Activated CD4-positive, alpha-beta memory T cell treated with anti-CD3 and anti-CD28 coated beads for 36 hours (primary cell): Measurements from ENCODE around the gene BSG. TPM values are rescaled to one million over a fixed set of nuclear protein-coding genes. Genes with fewer than 3 reads are reported as not detected.
"Not testable (repeated sequence)": the region's sequence is repeated elsewhere in the genome, so short reads cannot be mapped to it uniquely, and the experiment has no call there.

Source experiments
- CTCF ChIA-PET: fragments of 350-600 bp; sonication (Branson Sonifier 250); formaldehyde crosslinking; loops from one replicate; lab custom pipeline; 2021; ENCODE audit warnings: antibody characterized with exemption, inconsistent platforms; lab: Charles Lee
- POLR2A ChIA-PET: fragments of 350-600 bp; sonication (Branson Sonifier 250); formaldehyde crosslinking; loops from one replicate; lab custom pipeline; 2021; ENCODE audit warnings: antibody characterized with exemption; lab: Charles Lee
- DNase-seq: peaks from one replicate; pipeline ENCODE4 v3.0.0-alpha.2; 2020
- H3K27ac Mint-ChIP-seq: one replicate; pipeline ENCODE4 v1.8.0; 2021; ENCODE audit warnings: mixed read lengths
- H3K27me3 Mint-ChIP-seq: one replicate; pipeline ENCODE4 v1.8.0; 2021; ENCODE audit warnings: mixed read lengths
- H3K36me3 Mint-ChIP-seq: one replicate; pipeline ENCODE4 v1.8.0; 2021; ENCODE audit warnings: mixed read lengths
- H3K4me1 Mint-ChIP-seq: one replicate; pipeline ENCODE4 v1.8.0; 2021; ENCODE audit warnings: low read depth, mixed read lengths
- H3K4me3 Mint-ChIP-seq: one replicate; pipeline ENCODE4 v1.8.0; 2021; ENCODE audit warnings: mild to moderate bottlenecking, mixed read lengths
- H3K9me3 Mint-ChIP-seq: one replicate; pipeline ENCODE4 v1.8.0; 2021; ENCODE audit warnings: mixed read lengths
- intact Hi-C: fragments of 100-400 bp; cut with micrococcal nuclease; formaldehyde crosslinking; loops from one replicate; pipeline ENCODE4 v1.15.1; 2023
- total RNA-seq, 2 experiments: library from RNA; stranded (reverse); gene quantifications; one replicate each; pipeline ENCODE4 v1.2.3, GENCODE V29; 2021

Gene BSG
- total RNA-seq, 2 experiments from 2014 or later: 185 to 205 TPM

DNA sequence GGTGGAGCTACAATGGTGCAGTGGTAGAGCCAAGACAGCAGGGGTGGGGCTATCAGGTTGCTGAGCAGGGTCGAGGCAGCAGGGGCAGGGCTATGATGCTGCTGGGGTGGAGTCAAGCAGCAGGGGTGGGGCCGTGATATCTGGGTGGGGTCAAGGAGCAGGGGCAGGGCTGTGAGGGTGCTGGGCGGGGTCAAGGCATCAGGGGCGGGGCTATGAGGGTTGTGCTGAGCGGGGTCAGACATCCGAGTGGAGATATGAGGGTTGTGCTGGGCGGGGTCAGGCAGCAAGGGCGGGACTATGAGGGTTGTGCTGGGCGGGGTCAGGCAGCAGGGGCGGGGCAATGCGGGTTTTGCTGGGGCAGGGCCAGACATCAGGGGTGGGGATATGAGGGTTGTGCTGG lies 32.0 kb downstream of the BSG start:
- Mint-ChIP-seq H3K27me3 (no peaks in the 10 kb centered on the region), H3K4me3 (no peak overlapping the region), H3K4me1 (no peaks in the 10 kb centered on the region), H3K27ac (no peak overlapping the region), H3K9me3 (no peaks in the 10 kb centered on the region), H3K36me3 (no peaks in the 10 kb centered on the region)
- intact Hi-C loops: no loop called here
- DNase-seq: peak; percentile 76
- CTCF ChIA-PET: no interaction called here
- POLR2A ChIA-PET: no interaction called here

DNA sequence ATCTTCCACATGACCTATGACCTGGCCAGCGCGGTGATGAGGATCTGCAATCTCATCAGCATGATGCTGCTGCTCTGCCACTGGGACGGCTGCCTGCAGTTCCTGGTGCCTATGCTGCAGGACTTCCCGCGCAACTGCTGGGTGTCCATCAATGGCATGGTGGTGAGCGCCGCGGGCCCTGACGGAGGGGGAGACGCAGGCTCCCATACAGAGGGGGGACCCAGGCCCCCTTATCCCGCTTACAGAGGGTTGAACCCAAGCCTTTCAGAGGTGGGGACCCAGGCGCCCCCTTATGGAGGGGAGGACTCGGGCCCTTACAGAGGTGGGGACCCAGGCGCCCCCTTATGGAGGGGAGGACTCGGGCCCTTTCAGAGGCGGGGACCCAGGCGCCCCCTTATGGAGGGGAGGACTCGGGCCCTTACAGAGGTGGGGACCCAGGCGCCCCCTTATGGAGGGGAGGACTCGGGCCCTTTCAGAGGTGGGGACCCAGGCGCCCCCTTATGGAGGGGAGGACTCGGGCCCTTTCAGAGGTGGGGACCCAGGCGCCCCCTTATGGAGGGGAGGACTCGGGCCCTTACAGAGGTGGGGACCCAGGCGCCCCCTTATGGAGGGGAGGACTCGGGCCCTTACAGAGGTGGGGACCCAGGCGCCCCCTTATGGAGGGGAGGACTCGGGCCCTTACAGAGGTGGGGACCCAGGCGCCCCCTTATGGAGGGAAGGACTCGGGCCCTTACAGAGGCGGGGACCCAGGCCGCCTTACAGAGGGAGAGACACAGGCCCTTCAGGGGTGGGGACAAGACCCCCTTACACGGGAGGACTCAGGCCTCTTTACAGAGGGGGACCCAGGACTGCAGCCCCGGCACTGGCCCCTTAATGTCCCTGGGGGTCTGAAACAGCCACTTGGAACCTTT lies 32.9 kb downstream of the BSG start:
- intact Hi-C loops, H3K4me3 Mint-ChIP-seq, H3K27ac Mint-ChIP-seq, H3K36me3 Mint-ChIP-seq, POLR2A ChIA-PET, H3K9me3 Mint-ChIP-seq, H3K27me3 Mint-ChIP-seq, H3K4me1 Mint-ChIP-seq: not testable (repeated sequence)
- CTCF ChIA-PET: interaction anchor here (0.7 to 0.8 kb wide), 3 partner anchors 21 to 29 kb away, joined by 3 to 4 read pairs (median 3); no protein-coding TSS in a partner anchor
- DNase-seq: peak; percentile 60

DNA sequence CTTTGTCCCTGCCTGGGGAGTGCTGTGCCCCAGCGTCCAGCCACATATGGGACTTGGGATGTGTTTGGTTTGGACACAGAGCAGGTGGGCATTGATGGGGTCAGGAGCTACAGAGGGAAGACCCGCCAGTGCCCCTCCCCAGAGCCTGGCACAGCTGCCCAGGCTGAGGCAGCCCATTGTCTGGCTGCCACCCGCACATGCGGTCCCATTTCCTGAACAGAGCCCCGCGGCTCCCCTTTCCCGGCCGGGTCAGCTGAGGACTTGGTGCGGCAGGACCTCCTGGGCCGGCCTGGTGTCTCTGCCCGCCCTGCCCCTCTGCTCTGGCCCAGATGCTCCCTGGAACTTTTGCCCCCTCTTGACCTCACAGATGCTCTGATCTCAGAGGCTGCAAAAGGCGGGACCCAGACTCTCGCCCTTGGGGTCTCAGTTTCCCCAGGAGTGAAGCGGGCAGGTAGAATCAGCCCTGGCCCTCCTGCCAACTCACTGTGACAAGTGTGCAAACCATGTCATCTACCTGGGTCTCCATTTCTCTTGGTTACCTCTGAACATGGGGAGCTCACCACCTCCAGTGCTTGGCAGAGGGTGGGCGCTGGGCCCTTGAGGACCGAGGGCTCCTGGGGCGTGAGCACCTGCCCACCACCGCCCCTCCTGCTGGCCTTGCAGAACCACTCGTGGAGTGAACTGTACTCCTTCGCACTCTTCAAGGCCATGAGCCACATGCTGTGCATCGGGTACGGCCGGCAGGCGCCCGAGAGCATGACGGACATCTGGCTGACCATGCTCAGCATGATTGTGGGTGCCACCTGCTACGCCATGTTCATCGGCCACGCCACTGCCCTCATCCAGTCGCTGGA lies 35.1 kb downstream of the BSG start:
- ChIA-PET CTCF (interaction anchor here (1.1 to 1.8 kb wide), 3 partner anchors 19 to 23 kb away, joined by 4 to 6 read pairs (median 6); no protein-coding TSS in a partner anchor), POLR2A (no interaction called here)

DNA sequence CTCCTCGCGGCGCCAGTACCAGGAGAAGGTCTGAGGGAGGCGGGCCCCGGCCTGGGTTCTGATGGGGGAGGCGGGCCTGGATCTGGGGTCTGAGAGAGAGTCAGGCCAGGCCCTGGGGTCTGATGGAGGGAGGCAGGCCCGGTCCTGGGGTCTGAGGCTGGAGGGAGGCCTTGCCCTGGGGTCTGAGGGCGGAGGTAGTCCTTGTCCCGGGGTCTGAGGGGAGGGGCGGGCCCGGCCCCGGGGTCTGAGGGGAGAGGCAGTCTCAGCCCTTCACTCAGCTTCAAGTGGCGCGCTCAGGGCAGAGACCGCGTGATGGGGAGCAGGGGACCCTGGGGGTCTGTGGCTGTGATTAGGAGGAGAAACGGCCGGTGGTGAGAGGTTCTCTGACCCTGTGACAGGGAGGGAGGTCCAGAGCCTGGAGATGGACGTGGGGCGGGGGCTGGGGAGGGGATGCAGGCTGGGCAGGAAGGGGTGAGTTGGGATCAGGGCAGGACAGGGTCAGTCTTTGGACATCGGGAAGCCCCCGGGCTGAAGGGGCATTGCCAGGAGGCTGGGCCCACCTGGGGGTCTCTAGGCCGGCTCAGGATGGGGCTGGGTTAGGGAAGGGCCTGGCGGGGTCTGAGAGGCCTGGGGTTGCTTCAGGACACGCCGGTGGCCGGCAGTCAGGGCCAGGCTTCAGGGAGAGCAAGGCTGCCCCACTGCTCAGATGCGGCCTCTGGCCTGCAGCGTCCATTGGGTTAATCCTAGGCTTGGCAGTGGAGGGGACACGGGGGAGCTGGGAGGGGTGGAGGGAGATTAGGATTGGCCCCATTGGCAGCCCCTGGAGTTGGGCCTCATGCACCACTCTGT lies 36.0 kb downstream of the BSG start:
- DNase-seq: no peak
- ChIA-PET POLR2A (no interaction called here), CTCF (interaction anchor here (1.8 kb wide), 1 partner anchor 20 kb away, joined by 6 read pairs; no protein-coding TSS in a partner anchor)
- H3K36me3 Mint-ChIP-seq: peaks cover 4% of the 10 kb centered on the region
- no peak overlapping the region for H3K4me3 Mint-ChIP-seq
- H3K27ac Mint-ChIP-seq: no peak overlapping the region
- intact Hi-C loops: no loop called here
- no peaks in the 10 kb centered on the region for H3K9me3 Mint-ChIP-seq
- H3K27me3 Mint-ChIP-seq: no peaks in the 10 kb centered on the region
- H3K4me1 Mint-ChIP-seq: peaks cover 23% of the 10 kb centered on the region

More for the DNA sequence above, 35.1 kb downstream of the BSG start:
- H3K27me3 Mint-ChIP-seq: no peaks in the 10 kb centered on the region
- H3K27ac Mint-ChIP-seq: no peak overlapping the region
- no peak overlapping the region for H3K4me3 Mint-ChIP-seq
- H3K4me1 Mint-ChIP-seq: peaks cover 16% of the 10 kb centered on the region
- DNase-seq: no peak
- H3K9me3 Mint-ChIP-seq: no peaks in the 10 kb centered on the region
- no peaks in the 10 kb centered on the region for H3K36me3 Mint-ChIP-seq
- intact Hi-C loops: no loop called here

DNA sequence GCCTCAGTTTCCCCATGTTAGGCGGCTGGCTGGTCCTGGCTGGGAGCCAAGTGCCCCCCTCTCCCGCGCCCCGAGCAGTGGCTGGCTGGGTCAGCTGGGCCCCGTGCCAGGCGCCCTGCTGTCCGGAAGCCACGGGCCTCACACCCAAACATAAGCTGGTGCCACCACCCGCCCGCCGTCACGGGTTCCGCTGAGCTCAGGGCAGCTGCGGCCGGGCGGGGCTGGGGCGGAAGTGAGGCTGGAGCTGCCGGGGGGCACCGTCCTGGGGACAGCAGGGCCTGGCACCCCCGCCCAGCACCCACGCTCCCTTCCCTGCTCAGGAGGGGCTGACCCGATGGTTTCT lies 36.6 kb downstream of the BSG start:
- peaks cover 4% of the 10 kb centered on the region for H3K36me3 Mint-ChIP-seq
- H3K4me3 Mint-ChIP-seq: no peak overlapping the region
- intact Hi-C loops: no loop called here
- no peak overlapping the region for H3K27ac Mint-ChIP-seq
- H3K4me1 Mint-ChIP-seq: peaks cover 23% of the 10 kb centered on the region
- no peaks in the 10 kb centered on the region for H3K27me3 Mint-ChIP-seq
- POLR2A ChIA-PET: no interaction called here
- H3K9me3 Mint-ChIP-seq: no peaks in the 10 kb centered on the region
- DNase-seq: no peak
- CTCF ChIA-PET: no interaction called here

DNA sequence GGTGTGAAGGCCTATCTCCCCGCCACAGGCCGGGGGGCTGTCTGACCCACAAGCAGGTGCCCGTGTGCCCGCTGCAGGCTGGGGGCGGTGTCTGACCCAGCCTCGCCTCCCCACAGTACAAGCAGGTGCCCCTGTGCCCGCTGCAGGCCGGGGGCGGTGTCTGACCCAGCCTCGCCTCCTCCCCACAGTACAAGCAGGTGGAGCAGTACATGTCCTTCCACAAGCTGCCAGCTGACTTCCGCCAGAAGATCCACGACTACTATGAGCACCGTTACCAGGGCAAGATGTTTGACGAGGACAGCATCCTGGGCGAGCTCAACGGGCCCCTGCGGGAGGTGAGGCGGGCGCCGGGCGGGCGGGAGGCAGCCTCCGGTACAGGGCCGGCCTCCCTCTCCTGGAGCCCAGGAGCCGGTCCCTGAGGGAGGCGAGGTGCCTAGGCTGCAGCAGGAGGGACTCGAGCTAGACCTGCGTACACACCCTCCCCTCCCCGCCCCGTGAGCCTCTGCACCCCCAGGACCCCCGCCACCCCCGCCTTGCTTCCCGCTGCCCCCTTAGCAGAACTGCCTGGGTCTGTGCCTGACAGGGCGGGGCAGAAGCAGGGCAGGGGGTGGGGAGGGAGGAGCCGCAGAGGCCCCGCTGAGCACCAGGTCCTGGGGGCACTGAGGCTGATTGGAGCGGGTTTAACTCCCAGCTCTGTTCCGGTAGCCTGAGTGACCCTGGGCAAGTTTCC lies 37.8 kb downstream of the BSG start:
- H3K4me1 Mint-ChIP-seq: peaks cover 23% of the 10 kb centered on the region
- POLR2A ChIA-PET: interaction anchor here (1.5 kb wide), 1 partner anchor 50 kb away, joined by 4 read pairs; no protein-coding TSS in a partner anchor
- H3K9me3 Mint-ChIP-seq: no peaks in the 10 kb centered on the region
- DNase-seq: peak; percentile 68
- intact Hi-C loops: loop anchor here (2.0 kb wide), 4 partner anchors 21 to 71 kb away; partner anchors contain the start of genes BSG and HCN2
- CTCF ChIA-PET: interaction anchor here (1.4 to 2.5 kb wide), 2 partner anchors 26 to 78 kb away, joined by 5 to 8 read pairs; partner anchors contain the start of gene CDC34
- H3K27ac Mint-ChIP-seq: peak overlapping the region; percentile 95
- peaks cover 11% of the 10 kb centered on the region for H3K36me3 Mint-ChIP-seq
- no peaks in the 10 kb centered on the region for H3K27me3 Mint-ChIP-seq
- H3K4me3 Mint-ChIP-seq: peak overlapping the region; percentile 79

DNA sequence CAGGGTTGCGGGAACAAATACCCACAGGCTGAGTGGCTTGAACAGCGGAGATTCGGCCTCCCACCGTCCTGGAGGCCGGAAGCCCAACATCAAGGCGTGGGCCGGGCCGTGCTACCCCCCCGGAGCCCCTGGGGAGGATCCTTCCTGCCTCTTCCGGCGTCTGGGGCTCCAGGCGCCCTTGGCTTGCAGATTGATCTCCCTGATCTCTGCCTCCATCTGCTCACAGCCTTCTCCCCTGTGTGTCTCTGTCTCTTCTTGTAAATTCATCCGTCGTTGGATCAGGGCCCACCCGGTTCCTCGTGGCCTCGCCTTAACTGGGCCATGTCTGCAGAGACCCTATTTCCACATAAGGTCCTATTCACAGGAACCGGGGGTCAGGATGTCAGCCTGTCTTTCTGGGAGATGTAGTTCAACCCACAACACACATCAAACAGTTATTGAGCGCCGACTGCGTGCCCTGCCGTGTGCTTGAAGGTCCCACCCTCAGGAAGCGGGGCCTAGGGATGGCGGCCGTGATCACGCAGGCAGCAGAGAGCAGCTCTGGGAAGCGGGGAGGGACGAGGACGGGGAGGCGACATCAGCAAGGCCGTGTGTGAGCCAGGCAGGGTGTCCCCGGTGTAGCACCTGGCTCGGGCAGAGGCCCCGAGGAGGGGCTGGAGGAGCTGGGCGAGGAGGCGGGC lies 38.5 kb downstream of the BSG start:
- Mint-ChIP-seq H3K27me3 (no peaks in the 10 kb centered on the region), H3K9me3 (no peaks in the 10 kb centered on the region), H3K27ac (peak overlapping the region; percentile 95), H3K4me1 (peaks cover 26% of the 10 kb centered on the region), H3K36me3 (peaks cover 16% of the 10 kb centered on the region), H3K4me3 (peak overlapping the region; percentile 79)
- ChIA-PET CTCF (interaction anchor here (1.0 to 2.5 kb wide), 5 partner anchors 18 to 373 kb away, joined by 3 to 8 read pairs (median 5); partner anchors contain the start of gene CDC34), POLR2A (interaction anchor here (1.1 to 1.5 kb wide), 2 partner anchors 49 to 101 kb away, joined by 3 to 4 read pairs; no protein-coding TSS in a partner anchor)
- intact Hi-C loops: loop anchor here (1.0 to 2.0 kb wide), 5 partner anchors 22 to 70 kb away; partner anchors contain the start of genes BSG, HCN2 and POLRMT
- peak; percentile 78 for DNase-seq

DNA sequence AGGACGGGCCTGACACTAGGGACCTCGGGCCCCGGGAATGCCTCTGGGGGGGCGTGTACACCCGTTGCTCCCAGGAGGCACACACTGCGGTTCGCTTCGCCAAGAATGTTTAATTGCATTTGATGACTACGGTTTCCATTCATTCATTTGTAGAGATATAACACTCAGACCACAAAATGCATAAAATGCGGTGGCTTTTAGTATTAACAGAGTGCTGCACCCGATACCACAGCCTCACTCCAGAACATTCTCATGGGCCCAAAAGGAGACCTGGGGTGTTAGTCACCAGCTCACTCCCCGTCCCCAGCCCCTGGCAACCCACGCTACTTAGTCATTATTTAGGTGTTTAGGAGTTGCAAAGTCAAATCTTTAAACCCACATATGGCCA lies 39.1 kb downstream of the BSG start:
- peak; percentile 92 for DNase-seq
- Mint-ChIP-seq H3K36me3 (peaks cover 16% of the 10 kb centered on the region), H3K4me3 (peak overlapping the region; percentile 79), H3K4me1 (peaks cover 26% of the 10 kb centered on the region), H3K27ac (peak overlapping the region; percentile 95), H3K27me3 (no peaks in the 10 kb centered on the region), H3K9me3 (no peaks in the 10 kb centered on the region)
- intact Hi-C loops: loop anchor here (1.0 to 2.0 kb wide), 5 partner anchors 22 to 69 kb away; partner anchors contain the start of genes BSG, HCN2 and POLRMT
- ChIA-PET CTCF (interaction anchor here (1.0 to 2.5 kb wide), 5 partner anchors 17 to 633 kb away, joined by 3 to 8 read pairs (median 4); partner anchors contain the start of gene CDC34), POLR2A (interaction anchor here (0.7 to 1.5 kb wide), 5 partner anchors 13 to 101 kb away, joined by 3 to 4 read pairs (median 4); partner anchors contain the start of genes POLRMT and RNF126)

DNA sequence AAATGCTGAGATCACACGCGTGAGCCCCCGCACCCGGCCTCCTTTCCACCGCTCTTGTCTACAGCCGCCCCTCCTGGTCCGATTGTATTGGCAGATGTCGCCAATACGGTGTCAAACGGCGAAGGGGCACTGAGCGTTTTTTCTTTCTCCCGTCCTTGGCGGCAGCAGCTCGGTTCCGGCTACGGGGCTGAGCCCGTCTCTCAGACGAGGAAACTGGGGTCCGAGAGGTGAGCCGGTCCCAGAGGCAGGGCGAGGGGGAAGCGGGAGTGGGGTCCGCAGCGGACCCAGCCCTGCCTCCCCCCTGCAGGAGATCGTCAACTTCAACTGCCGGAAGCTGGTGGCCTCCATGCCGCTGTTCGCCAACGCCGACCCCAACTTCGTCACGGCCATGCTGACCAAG lies 40.5 kb downstream of the BSG start:
- H3K4me1 Mint-ChIP-seq: peaks cover 26% of the 10 kb centered on the region
- CTCF ChIA-PET: interaction anchor here (0.7 kb wide), 1 partner anchor 18 kb away, joined by 3 read pairs; no protein-coding TSS in a partner anchor
- H3K9me3 Mint-ChIP-seq: no peaks in the 10 kb centered on the region

More for the DNA sequence above, 40.5 kb downstream of the BSG start:
- Mint-ChIP-seq H3K4me3 (no peak overlapping the region), H3K27ac (no peak overlapping the region), H3K27me3 (no peaks in the 10 kb centered on the region), H3K36me3 (peaks cover 20% of the 10 kb centered on the region)
- POLR2A ChIA-PET: no interaction called here
- intact Hi-C loops: no loop called here
- no peak for DNase-seq
